ES-I3 (cell line): ENCODE measurements around the gene TDRD15.
"Not testable (repeated sequence)": the region's sequence is repeated elsewhere in the genome, so short reads cannot be mapped to it uniquely, and the experiment has no call there.

Source experiments
- H3K36me3 ChIP-seq: 2 replicates; pipeline ENCODE4 v1.6.1; 2013; ENCODE audit warnings: mild to moderate bottlenecking, low read length, control low read depth, moderate library complexity; ENCODE audit not compliant: insufficient read depth
- H3K4me1 ChIP-seq: 2 replicates; pipeline ENCODE4 v1.6.1; 2013; ENCODE audit warnings: mild to moderate bottlenecking, control low read depth, low read length; ENCODE audit not compliant: insufficient read depth
- H3K9ac ChIP-seq: 2 replicates; pipeline ENCODE4 v1.6.1; 2013; ENCODE audit warnings: low read depth, mild to moderate bottlenecking, low read length, moderate library complexity
- H3K9me3 ChIP-seq: 2 replicates; pipeline ENCODE4 v1.6.1; 2013; ENCODE audit warnings: mild to moderate bottlenecking, low read length, moderate library complexity; ENCODE audit not compliant: control insufficient read depth, insufficient read depth

TDRD15 gene

GRCh38 chr2:21123473-21124393, at the start of gene TDRD15:
TDRD15 (plus strand) TSS chr2:21123968; CDS start chr2:21137468, 13,500 bp downstream.
- H3K4me1 ChIP-seq: no peaks in the 10 kb centered on the region
- H3K9ac ChIP-seq: no peak within 1 kb of the TSS
- no peaks in the 10 kb centered on the region for H3K9me3 ChIP-seq
- H3K36me3 ChIP-seq: no peaks in the 10 kb centered on the region

GRCh38 chr2:21078296-21078695, 45.5 kb upstream of the TDRD15 start:
- Histone ChIP-seq H3K36me3 (no peaks in the 10 kb centered on the region), H3K4me1 (no peaks in the 10 kb centered on the region), H3K9ac (no peak overlapping the region), H3K9me3 (no peaks in the 10 kb centered on the region)

DNA sequence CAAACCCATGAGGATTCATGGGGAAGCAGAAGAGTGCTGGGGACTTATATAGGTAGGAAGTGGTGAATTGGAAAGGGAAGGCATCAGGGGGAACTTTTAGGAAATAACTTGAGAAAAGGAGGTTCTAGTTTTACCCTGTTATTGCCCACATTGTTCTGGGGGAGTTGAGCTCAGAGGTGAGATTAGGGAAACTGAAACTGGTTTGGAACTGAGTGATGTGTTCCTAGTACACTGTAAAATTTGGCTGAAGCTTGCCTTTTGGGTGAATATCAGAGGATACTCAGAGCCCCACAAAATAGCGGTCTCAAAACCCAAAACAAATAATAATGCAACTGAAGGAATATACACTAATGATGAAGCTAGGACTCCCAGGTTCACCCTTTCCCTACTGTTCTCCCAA, 40.3 kb upstream of the TDRD15 start:
- Histone ChIP-seq H3K36me3 (no peaks in the 10 kb centered on the region), H3K4me1 (no peaks in the 10 kb centered on the region), H3K9me3 (no peaks in the 10 kb centered on the region), H3K9ac (no peak overlapping the region)

DNA sequence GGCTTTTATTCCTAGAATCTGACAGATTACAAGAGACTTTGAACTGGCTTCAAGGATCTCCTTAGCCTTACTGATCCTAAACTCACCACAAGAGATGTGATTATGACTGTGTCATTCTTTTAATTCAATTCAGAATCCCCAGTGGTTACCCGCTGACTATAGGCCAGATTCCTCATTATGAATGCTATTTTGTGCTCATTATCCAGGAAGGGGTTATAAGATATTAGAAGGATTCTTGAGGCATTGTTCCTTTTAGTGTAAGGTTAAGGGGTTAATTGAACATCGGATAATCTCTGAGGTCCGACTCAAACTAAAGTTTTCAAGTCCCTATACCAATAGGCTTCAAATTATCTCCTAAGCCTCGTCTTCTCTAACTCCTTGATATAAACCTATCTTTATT, 39.4 kb upstream of the TDRD15 start:
- Histone ChIP-seq H3K4me1 (no peaks in the 10 kb centered on the region), H3K36me3 (no peaks in the 10 kb centered on the region), H3K9ac (no peak overlapping the region), H3K9me3 (no peaks in the 10 kb centered on the region)

- Histone ChIP-seq H3K4me1 (no peaks in the 10 kb centered on the region), H3K9me3 (no peaks in the 10 kb centered on the region), H3K9ac (no peak overlapping the region), H3K36me3 (no peaks in the 10 kb centered on the region)
Observed at GRCh38 chr2:21092308-21092869, 31.4 kb upstream of the TDRD15 start.

DNA sequence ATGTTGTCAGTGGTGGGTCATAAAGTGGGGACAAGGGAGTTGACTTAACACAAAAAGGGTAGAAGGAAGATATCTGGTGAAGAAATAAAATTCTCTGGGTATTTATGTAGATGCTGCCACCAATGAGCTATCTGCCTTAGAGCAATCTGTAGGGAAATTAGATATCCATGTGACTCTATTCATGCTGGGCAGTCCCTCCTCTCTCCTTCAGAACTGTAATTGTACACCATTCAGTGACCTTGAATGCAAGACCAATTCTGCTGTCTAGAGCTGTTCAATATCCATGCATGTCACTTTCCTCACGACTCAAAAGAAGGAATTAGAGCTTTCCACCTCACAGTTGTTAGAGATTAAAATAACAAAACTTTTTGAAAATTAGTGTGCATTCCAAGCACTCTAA, 28.6 kb upstream of the TDRD15 start:
- no peaks in the 10 kb centered on the region for H3K9me3 ChIP-seq
- H3K9ac ChIP-seq: no peak overlapping the region
- H3K4me1 ChIP-seq: no peaks in the 10 kb centered on the region
- no peaks in the 10 kb centered on the region for H3K36me3 ChIP-seq

DNA sequence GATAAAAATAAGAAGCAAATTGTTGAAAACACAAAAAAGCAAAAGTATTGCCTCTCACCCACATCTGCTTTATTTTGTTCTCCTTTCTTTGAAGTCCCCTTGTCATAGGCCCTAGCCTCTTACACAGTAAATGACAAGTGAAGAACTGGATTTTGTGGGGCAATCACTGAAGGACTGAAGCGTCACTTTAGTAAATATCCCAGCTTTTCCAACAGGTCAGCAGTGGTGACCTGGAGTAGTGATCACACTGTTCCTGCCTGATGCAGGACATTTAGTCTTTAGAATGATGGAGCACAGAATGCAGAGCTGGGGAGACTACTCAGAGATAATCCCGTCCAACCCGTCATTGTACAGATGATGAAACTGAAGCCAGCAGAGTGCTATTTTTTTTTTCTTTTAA, 28.1 kb upstream of the TDRD15 start:
- no peaks in the 10 kb centered on the region for H3K4me1 ChIP-seq
- no peaks in the 10 kb centered on the region for H3K36me3 ChIP-seq
- no peak overlapping the region for H3K9ac ChIP-seq
- H3K9me3 ChIP-seq: no peaks in the 10 kb centered on the region

DNA sequence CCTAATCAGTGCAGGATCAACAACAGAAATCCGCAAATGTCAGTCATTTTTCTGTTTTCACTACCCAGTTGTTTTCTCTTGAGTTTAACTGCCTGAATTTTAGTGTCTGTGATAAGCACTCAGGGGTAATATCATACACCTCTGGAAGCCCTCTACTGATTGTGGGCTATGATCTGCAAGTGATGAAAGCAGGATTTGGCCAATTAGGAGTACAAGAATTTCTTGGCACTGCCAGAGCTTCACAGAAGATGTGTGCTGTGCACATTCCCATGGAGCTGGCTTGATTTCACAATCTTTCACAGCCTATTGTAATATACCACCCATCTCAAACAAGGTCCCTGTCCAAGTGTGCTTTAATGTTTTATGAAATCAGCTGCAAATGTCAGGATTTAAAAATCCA, 27.3 kb upstream of the TDRD15 start:
- Histone ChIP-seq H3K36me3 (no peaks in the 10 kb centered on the region), H3K9ac (no peak overlapping the region), H3K9me3 (no peaks in the 10 kb centered on the region), H3K4me1 (no peaks in the 10 kb centered on the region)

DNA sequence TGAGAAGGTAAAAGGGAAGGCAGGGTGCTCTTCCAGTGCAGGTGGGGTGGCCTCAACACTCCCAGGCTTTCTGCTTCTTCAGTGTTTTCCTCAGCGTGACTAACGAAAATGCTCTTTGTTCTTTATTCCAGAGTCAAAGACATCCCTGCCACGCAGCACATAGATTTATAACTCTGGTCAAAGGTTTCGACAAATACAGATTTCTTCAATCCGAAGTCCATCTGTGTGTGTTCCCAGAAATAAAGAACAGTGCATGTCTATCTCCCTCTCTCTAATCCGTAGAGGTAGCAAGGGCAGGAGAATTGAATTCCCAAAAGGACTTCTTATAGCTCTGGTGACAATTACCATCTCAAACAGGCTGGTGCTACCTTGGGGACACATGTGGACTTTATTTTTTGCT, 26.4 kb upstream of the TDRD15 start:
- Histone ChIP-seq H3K36me3 (no peaks in the 10 kb centered on the region), H3K9ac (no peak overlapping the region), H3K4me1 (no peaks in the 10 kb centered on the region), H3K9me3 (no peaks in the 10 kb centered on the region)

GRCh38 chr2:21098294-21098693, 25.5 kb upstream of the TDRD15 start:
- no peaks in the 10 kb centered on the region for H3K36me3 ChIP-seq
- no peak overlapping the region for H3K9ac ChIP-seq
- H3K9me3 ChIP-seq: no peaks in the 10 kb centered on the region
- H3K4me1 ChIP-seq: no peaks in the 10 kb centered on the region

DNA sequence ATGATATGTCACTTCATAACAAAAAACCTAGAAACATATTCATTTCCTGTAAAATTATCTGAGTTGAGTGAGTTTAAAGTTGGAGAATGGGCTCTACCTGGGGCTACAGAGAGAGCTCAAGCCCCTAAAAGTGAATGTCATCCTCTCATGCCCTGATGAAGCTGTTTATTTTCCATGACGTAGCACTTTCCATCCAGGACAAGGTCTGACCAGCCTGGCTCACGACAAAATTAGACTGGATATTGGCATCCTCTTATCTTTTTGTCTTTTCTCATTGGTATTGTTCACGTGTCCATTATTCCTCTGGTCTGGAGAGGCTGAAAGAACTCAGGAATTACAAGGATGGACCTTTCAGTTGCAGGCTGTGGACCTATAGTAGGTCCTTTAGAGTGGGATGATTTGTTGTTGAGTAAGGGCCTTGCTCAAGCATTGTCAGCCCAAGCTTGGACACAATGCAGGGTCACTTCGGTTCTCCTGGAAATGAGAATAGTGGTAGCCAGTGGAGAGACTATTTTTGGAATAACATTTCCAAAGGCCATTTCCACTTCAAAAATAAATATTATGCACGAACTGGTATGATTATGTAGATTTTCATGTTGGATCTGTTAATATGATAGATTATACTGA, 24.4 kb upstream of the TDRD15 start:
- Histone ChIP-seq H3K4me1 (peaks cover 5% of the 10 kb centered on the region; the same call in 1 of the 2 replicates), H3K36me3 (no peaks in the 10 kb centered on the region), H3K9ac (no peak overlapping the region), H3K9me3 (no peaks in the 10 kb centered on the region)

- not testable (repeated sequence) for H3K36me3 ChIP-seq, H3K9me3 ChIP-seq, H3K9ac ChIP-seq
Observed at GRCh38 chr2:21101514-21102155, 22.1 kb upstream of the TDRD15 start.

DNA sequence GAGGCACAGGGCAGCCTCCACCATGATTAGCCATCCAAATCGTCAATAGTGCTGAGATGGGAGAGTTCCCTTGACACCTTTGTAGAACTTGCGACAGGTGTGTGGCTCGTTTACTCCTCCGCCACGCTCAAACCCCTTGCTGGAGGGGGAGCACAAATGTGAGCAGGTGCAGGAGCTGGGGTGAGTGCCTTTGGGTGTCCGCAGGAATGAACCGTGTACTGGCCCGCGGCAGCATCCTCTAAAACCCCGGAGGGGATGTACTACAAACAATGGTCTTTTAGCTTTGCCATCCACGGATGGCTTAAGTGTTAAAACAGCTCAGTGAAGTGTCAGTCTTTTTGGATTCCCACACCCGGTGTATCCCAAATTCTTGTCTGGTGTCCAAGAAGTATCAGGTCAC, 21.4 kb upstream of the TDRD15 start:
- peaks cover 5% of the 10 kb centered on the region; the same call in 1 of the 2 replicates for H3K4me1 ChIP-seq
- no peaks in the 10 kb centered on the region for H3K36me3 ChIP-seq
- H3K9me3 ChIP-seq: no peaks in the 10 kb centered on the region
- no peak overlapping the region for H3K9ac ChIP-seq

More at GRCh38 chr2:21101514-21102155, 22.1 kb upstream of the TDRD15 start:
- not testable (repeated sequence) for H3K4me1 ChIP-seq

- Histone ChIP-seq H3K36me3 (no peaks in the 10 kb centered on the region), H3K9me3 (no peaks in the 10 kb centered on the region), H3K4me1 (peaks cover 5% of the 10 kb centered on the region; the same call in 1 of the 2 replicates), H3K9ac (no peak overlapping the region)
Observed at GRCh38 chr2:21103274-21103891, 20.4 kb upstream of the TDRD15 start.
